MM.1S (cell line): ENCODE results near the gene TDRD3.

ENCODE experiments used
- DNase-seq: peaks from one replicate; pipeline ENCODE4 v3.0.0-alpha.2; 2015
- H2AFZ ChIP-seq: fragments of 300-600 bp; sonication (generic); 2 replicates; pipeline ENCODE4 v1.6.0; 2016; ENCODE audit warnings: antibody characterized with exemption, low read length
- H3F3A ChIP-seq: fragments of 300-600 bp; sonication (generic); 2 replicates; pipeline ENCODE4 v1.6.1; 2016; ENCODE audit warnings: mild to moderate bottlenecking, antibody characterized with exemption, low read length, moderate library complexity, mixed read lengths; ENCODE audit not compliant: insufficient read depth
- H3K27ac ChIP-seq: fragments of 300-600 bp; sonication (generic); 2 replicates; pipeline ENCODE4 v1.5.1; 2016; ENCODE audit warnings: mild to moderate bottlenecking, low read length
- H3K27me3 ChIP-seq: fragments of 300-600 bp; sonication (generic); replicated peaks from 2 replicates; pipeline ENCODE4 v1.6.0; 2016; ENCODE audit warnings: low read length; ENCODE audit not compliant: insufficient read depth
- H3K36me3 ChIP-seq: fragments of 300-600 bp; sonication (generic); replicated peaks from 2 replicates; pipeline ENCODE4 v1.6.1; 2016; ENCODE audit warnings: mild to moderate bottlenecking, low read length, mixed read lengths; ENCODE audit not compliant: insufficient read depth
- H3K4me1 ChIP-seq: fragments of 300-600 bp; sonication (generic); 2 replicates; pipeline ENCODE4 v1.6.1; 2016; ENCODE audit warnings: low read length, mixed read lengths
- H3K4me2 ChIP-seq: fragments of 300-600 bp; sonication (generic); 2 replicates; pipeline ENCODE4 v1.6.0; 2016; ENCODE audit warnings: low read depth, low read length
- H3K4me3 ChIP-seq: fragments of 300-600 bp; sonication (generic); 2 replicates; pipeline ENCODE4 v1.5.1; 2016; ENCODE audit warnings: low read length, mixed read lengths
- H3K79me2 ChIP-seq: fragments of 300-600 bp; sonication (generic); 2 replicates; pipeline ENCODE4 v1.6.1; 2016; ENCODE audit warnings: mixed run types, low read length, mixed read lengths
- H3K9ac ChIP-seq: fragments of 300-600 bp; sonication (generic); 2 replicates; pipeline ENCODE4 v1.6.1; 2016; ENCODE audit warnings: low read length, mixed read lengths
- H3K9me2 ChIP-seq: fragments of 300-600 bp; sonication (generic); replicated peaks from 2 replicates; pipeline ENCODE4 v1.6.1; 2016; ENCODE audit warnings: mild to moderate bottlenecking, low read length, mixed read lengths; ENCODE audit not compliant: insufficient read depth
- H3K9me3 ChIP-seq: fragments of 300-600 bp; sonication (generic); replicated peaks from 2 replicates; pipeline ENCODE4 v1.6.1; 2016; ENCODE audit warnings: mild to moderate bottlenecking, low read length, mixed read lengths; ENCODE audit not compliant: insufficient read depth
- H4K20me1 ChIP-seq: fragments of 300-600 bp; sonication (generic); 2 replicates; pipeline ENCODE4 v1.6.1; 2016; ENCODE audit warnings: mild to moderate bottlenecking, low read length, moderate library complexity, mixed read lengths; ENCODE audit not compliant: insufficient read depth
- EZH2 ChIP-seq: fragments of 300-600 bp; sonication (generic); optimal IDR thresholded peaks from 2 replicates; pipeline ENCODE3; 2017; ENCODE audit warnings: low read depth, mild to moderate bottlenecking, antibody characterized with exemption, low read length, mixed read lengths
- EZH2phosphoT487 ChIP-seq: fragments of 300-600 bp; sonication (generic); IDR thresholded peaks from 2 replicates; pipeline ENCODE4 v1.6.1; 2018; ENCODE audit warnings: antibody characterized with exemption, low read length
- TF ChIP-seq, protein P1 (sequence below): fragments of 300-600 bp; sonication (generic); IDR thresholded peaks from 2 replicates; pipeline ENCODE4 v1.5.1; 2016; ENCODE audit warnings: antibody characterized with exemption, low read length, mixed read lengths

TDRD3 gene

DNA sequence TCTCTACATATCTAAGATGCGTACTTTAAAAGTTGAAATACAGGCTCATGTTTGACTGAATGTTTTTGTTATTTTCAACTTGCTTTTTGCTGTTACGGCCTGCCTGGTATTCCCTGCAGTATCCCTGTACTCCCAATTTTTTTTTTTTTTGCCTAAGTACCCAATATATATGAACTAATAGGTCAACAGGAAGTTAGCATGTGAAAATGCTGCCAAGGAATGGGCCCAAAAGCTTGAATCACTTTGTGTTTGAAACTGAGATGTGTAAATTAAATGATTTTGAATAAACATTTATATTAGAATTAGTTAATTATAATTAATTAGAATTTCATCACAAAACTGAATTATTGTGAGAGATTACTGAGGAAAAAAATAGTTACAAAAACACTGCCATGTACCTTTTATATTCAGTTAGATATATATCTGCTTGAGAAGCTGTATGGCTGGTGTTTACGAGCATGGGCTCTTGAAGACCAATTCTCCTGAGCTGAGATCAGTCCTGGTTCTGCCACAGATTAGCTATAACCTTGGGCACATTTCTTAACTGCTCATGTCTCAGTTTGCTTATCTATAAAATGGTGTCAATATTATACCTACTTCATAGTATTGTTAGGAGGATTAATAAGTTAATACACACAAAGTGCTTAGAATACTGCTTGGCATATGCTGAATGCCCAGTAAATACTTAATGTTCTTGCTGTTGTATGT, 16.0 kb downstream of the TDRD3 start:
- peaks cover 24% of the 10 kb centered on the region for H3K79me2 ChIP-seq
- H3K9ac ChIP-seq = no peak overlapping the region

DNA sequence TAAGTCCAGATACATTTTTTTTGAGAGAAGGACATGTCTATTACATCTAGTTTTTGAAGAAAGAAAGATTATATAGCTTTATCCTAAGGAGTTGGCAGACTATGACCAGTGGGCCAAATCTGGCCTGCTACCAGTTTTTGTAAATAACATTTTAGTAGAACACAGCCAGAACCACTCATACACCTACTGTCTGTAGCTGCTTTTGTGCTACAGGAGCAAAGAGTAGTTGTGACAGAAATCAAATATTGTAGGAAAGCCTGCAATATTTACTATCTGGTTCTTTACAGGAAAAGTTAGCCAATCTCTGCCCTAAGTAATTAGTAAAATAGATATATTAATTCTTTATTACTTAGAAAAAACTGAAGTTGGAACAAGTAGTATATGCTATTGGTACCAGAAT, 17.2 kb downstream of the TDRD3 start:
- no peak overlapping the region for H2AFZ ChIP-seq
- H3K4me1 ChIP-seq = no peaks in the 10 kb centered on the region
- no peaks in the 10 kb centered on the region for H3K27me3 ChIP-seq
- H3F3A ChIP-seq = no peaks in the 10 kb centered on the region
- peaks cover 34% of the 10 kb centered on the region for H3K79me2 ChIP-seq
- no peaks in the 10 kb centered on the region for H3K9me3 ChIP-seq
- DNase-seq = no peak
- H3K27ac ChIP-seq = no peak overlapping the region
- no peak overlapping the region for H3K4me3 ChIP-seq
- no peak overlapping the region for H3K9ac ChIP-seq
- H3K36me3 ChIP-seq = no peaks in the 10 kb centered on the region
- H4K20me1 ChIP-seq = no peaks in the 10 kb centered on the region
- H3K9me2 ChIP-seq = no peaks in the 10 kb centered on the region
- TF ChIP-seq EZH2 (no peak), EZH2phosphoT487 (no peak)
- TF ChIP-seq, protein P1, sequence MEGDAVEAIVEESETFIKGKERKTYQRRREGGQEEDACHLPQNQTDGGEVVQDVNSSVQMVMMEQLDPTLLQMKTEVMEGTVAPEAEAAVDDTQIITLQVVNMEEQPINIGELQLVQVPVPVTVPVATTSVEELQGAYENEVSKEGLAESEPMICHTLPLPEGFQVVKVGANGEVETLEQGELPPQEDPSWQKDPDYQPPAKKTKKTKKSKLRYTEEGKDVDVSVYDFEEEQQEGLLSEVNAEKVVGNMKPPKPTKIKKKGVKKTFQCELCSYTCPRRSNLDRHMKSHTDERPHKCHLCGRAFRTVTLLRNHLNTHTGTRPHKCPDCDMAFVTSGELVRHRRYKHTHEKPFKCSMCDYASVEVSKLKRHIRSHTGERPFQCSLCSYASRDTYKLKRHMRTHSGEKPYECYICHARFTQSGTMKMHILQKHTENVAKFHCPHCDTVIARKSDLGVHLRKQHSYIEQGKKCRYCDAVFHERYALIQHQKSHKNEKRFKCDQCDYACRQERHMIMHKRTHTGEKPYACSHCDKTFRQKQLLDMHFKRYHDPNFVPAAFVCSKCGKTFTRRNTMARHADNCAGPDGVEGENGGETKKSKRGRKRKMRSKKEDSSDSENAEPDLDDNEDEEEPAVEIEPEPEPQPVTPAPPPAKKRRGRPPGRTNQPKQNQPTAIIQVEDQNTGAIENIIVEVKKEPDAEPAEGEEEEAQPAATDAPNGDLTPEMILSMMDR = no peak
- no peak overlapping the region for H3K4me2 ChIP-seq

More for the DNA sequence above, 16.0 kb downstream of the TDRD3 start:
- no peaks in the 10 kb centered on the region for H3K27me3 ChIP-seq
- H3K36me3 ChIP-seq = no peaks in the 10 kb centered on the region
- no peaks in the 10 kb centered on the region for H3K9me2 ChIP-seq
- no peak overlapping the region for H3K4me3 ChIP-seq
- no peaks in the 10 kb centered on the region for H4K20me1 ChIP-seq
- DNase-seq = no peak
- no peaks in the 10 kb centered on the region for H3K9me3 ChIP-seq
- no peak overlapping the region for H3K27ac ChIP-seq
- no peaks in the 10 kb centered on the region for H3F3A ChIP-seq
- no peak overlapping the region for H3K4me2 ChIP-seq
- no peaks in the 10 kb centered on the region for H3K4me1 ChIP-seq
- no peak overlapping the region for H2AFZ ChIP-seq
- TF ChIP-seq EZH2phosphoT487 (no peak), EZH2 (no peak)
- TF ChIP-seq, protein P1 = no peak

DNA sequence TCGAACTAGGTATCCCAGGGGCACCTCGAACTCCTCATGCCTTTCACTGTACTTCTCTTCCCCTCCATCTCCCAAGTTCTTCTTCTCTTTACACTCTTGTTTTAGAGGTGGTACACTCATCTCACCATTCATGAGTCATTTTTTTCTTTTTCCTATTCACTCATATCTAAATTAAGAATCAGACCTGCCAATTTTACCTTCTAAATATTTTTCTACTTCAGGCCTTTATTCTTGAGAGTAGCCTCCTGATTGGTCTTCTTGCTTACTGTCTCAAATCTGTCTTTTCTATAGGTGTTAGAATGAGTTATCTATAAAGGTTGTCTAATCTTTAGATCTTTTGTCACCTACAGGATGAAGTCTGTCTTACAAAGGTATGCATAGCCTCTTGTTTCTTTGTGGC, 20.7 kb downstream of the TDRD3 start:
- DNase-seq = no peak
- H3K79me2 ChIP-seq = peaks cover 17% of the 10 kb centered on the region
- H3K4me1 ChIP-seq = no peaks in the 10 kb centered on the region
- no peak overlapping the region for H3K4me3 ChIP-seq
- no peak overlapping the region for H2AFZ ChIP-seq
- H3K27ac ChIP-seq = no peak overlapping the region
- H4K20me1 ChIP-seq = no peaks in the 10 kb centered on the region
- TF ChIP-seq, protein P1 = no peak
- TF ChIP-seq EZH2 (no peak), EZH2phosphoT487 (no peak)
- H3K9me3 ChIP-seq = no peaks in the 10 kb centered on the region
- no peak overlapping the region for H3K9ac ChIP-seq
- H3K36me3 ChIP-seq = no peaks in the 10 kb centered on the region
- H3K4me2 ChIP-seq = no peak overlapping the region
- no peaks in the 10 kb centered on the region for H3K9me2 ChIP-seq
- no peaks in the 10 kb centered on the region for H3F3A ChIP-seq
- H3K27me3 ChIP-seq = no peaks in the 10 kb centered on the region
